ENCODE measurements around the gene TIAM1. TPM values are rescaled to one million over a fixed set of nuclear protein-coding genes. Genes with fewer than 3 reads are reported as not detected.

TIAM1 gene
- total and polyA plus RNA-seq, 2 of the 8 experiments (the other 6 are each of a cell fraction or from before 2014, with no cell fraction given), result 10.1 to 30.7 TPM

DNA sequence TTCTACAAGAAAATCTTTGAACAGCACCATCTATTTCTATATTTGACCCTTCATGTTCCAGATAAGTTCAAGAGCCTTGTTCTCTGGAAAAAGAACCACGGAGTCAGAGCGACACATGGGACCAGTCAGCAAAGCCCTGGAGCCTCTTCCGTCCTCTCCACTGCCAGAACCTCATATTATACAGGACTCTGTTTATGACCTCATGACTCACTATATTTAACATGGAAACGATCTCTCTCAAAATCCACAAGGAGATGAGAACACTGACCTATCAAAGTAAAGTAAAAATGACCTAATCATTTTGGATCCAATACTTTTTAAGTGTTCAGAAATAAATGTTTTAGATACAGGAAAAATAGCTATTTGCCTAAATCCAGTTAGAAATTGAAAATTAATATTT, 181.2 kb downstream of the TIAM1 start (continued):
- TF ChIP-seq, protein P1, sequence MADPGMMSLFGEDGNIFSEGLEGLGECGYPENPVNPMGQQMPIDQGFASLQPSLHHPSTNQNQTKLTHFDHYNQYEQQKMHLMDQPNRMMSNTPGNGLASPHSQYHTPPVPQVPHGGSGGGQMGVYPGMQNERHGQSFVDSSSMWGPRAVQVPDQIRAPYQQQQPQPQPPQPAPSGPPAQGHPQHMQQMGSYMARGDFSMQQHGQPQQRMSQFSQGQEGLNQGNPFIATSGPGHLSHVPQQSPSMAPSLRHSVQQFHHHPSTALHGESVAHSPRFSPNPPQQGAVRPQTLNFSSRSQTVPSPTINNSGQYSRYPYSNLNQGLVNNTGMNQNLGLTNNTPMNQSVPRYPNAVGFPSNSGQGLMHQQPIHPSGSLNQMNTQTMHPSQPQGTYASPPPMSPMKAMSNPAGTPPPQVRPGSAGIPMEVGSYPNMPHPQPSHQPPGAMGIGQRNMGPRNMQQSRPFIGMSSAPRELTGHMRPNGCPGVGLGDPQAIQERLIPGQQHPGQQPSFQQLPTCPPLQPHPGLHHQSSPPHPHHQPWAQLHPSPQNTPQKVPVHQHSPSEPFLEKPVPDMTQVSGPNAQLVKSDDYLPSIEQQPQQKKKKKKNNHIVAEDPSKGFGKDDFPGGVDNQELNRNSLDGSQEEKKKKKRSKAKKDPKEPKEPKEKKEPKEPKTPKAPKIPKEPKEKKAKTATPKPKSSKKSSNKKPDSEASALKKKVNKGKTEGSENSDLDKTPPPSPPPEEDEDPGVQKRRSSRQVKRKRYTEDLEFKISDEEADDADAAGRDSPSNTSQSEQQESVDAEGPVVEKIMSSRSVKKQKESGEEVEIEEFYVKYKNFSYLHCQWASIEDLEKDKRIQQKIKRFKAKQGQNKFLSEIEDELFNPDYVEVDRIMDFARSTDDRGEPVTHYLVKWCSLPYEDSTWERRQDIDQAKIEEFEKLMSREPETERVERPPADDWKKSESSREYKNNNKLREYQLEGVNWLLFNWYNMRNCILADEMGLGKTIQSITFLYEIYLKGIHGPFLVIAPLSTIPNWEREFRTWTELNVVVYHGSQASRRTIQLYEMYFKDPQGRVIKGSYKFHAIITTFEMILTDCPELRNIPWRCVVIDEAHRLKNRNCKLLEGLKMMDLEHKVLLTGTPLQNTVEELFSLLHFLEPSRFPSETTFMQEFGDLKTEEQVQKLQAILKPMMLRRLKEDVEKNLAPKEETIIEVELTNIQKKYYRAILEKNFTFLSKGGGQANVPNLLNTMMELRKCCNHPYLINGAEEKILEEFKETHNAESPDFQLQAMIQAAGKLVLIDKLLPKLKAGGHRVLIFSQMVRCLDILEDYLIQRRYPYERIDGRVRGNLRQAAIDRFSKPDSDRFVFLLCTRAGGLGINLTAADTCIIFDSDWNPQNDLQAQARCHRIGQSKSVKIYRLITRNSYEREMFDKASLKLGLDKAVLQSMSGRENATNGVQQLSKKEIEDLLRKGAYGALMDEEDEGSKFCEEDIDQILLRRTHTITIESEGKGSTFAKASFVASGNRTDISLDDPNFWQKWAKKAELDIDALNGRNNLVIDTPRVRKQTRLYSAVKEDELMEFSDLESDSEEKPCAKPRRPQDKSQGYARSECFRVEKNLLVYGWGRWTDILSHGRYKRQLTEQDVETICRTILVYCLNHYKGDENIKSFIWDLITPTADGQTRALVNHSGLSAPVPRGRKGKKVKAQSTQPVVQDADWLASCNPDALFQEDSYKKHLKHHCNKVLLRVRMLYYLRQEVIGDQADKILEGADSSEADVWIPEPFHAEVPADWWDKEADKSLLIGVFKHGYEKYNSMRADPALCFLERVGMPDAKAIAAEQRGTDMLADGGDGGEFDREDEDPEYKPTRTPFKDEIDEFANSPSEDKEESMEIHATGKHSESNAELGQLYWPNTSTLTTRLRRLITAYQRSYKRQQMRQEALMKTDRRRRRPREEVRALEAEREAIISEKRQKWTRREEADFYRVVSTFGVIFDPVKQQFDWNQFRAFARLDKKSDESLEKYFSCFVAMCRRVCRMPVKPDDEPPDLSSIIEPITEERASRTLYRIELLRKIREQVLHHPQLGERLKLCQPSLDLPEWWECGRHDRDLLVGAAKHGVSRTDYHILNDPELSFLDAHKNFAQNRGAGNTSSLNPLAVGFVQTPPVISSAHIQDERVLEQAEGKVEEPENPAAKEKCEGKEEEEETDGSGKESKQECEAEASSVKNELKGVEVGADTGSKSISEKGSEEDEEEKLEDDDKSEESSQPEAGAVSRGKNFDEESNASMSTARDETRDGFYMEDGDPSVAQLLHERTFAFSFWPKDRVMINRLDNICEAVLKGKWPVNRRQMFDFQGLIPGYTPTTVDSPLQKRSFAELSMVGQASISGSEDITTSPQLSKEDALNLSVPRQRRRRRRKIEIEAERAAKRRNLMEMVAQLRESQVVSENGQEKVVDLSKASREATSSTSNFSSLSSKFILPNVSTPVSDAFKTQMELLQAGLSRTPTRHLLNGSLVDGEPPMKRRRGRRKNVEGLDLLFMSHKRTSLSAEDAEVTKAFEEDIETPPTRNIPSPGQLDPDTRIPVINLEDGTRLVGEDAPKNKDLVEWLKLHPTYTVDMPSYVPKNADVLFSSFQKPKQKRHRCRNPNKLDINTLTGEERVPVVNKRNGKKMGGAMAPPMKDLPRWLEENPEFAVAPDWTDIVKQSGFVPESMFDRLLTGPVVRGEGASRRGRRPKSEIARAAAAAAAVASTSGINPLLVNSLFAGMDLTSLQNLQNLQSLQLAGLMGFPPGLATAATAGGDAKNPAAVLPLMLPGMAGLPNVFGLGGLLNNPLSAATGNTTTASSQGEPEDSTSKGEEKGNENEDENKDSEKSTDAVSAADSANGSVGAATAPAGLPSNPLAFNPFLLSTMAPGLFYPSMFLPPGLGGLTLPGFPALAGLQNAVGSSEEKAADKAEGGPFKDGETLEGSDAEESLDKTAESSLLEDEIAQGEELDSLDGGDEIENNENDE (IDR thresholded peaks at IDR 0.05; ENCODE audit: insufficient replicate concordance, low read length), result no peak
- TF ChIP-seq ZNF274 (IDR thresholded peaks at IDR 0.05; ENCODE audit: borderline replicate concordance, extremely low read depth, low read length), result no peak
- TF ChIP-seq CEBPB (IDR thresholded peaks at IDR 0.05; ENCODE audit: low read depth, low read length), result no peak
- TF ChIP-seq JUN (IDR thresholded peaks at IDR 0.05; ENCODE audit: low read depth, low read length), result no peak
- TF ChIP-seq NANOG (IDR thresholded peaks at IDR 0.05; ENCODE audit: insufficient read depth, low read depth, low read length, poor library complexity, severe bottlenecking), result no peak
- TF ChIP-seq, protein P2, sequence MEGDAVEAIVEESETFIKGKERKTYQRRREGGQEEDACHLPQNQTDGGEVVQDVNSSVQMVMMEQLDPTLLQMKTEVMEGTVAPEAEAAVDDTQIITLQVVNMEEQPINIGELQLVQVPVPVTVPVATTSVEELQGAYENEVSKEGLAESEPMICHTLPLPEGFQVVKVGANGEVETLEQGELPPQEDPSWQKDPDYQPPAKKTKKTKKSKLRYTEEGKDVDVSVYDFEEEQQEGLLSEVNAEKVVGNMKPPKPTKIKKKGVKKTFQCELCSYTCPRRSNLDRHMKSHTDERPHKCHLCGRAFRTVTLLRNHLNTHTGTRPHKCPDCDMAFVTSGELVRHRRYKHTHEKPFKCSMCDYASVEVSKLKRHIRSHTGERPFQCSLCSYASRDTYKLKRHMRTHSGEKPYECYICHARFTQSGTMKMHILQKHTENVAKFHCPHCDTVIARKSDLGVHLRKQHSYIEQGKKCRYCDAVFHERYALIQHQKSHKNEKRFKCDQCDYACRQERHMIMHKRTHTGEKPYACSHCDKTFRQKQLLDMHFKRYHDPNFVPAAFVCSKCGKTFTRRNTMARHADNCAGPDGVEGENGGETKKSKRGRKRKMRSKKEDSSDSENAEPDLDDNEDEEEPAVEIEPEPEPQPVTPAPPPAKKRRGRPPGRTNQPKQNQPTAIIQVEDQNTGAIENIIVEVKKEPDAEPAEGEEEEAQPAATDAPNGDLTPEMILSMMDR (IDR thresholded peaks at IDR 0.05; ENCODE audit: control extremely low read depth in 1 of 3, insufficient read depth in 1 of 3, low read depth in 1 of 3, low read length in 3 of 3), result no peak
- no peak for TF ChIP-seq TAF1 (IDR thresholded peaks at IDR 0.05; ENCODE audit: low read depth, low read length)
- TF ChIP-seq TBP (IDR thresholded peaks at IDR 0.05; ENCODE audit: low read depth, low read length), result no peak
- no peak for TF ChIP-seq KDM5A (IDR thresholded peaks at IDR 0.05; ENCODE audit: low read length)
